Measurements from ENCODE around the gene NRN1. TPM values are rescaled to one million over a fixed set of nuclear protein-coding genes. Genes with fewer than 3 reads are reported as not detected.

Gene NRN1
- total and polyA plus RNA-seq, 12 donors = 1.1 to 13.6 (median 5.4) TPM

- Histone ChIP-seq H3K4me3 (no peak overlapping the region), H3K36me3 (replicated peaks in 1 of 2) (no peaks in the 10 kb centered on the region), H3K27ac (no peak overlapping the region), H3K9me3 (replicated peaks in 1 of 3) (no peaks in the 10 kb centered on the region), H3K4me1 (replicated peaks in 1 of 2) (no peaks in the 10 kb centered on the region), H3K27me3 (no peaks in the 10 kb centered on the region)
- 81 to 83% (median 81%) methylated on average over 2 of the region's 2 CpGs for WGBS, 4 donors
- intact Hi-C loops (cut with DNase I) = no loop called here
- no peak for DNase-seq
- no peak for TF ChIP-seq POLR2A (IDR thresholded peaks at IDR 0.05)
Observed at GRCh38 chr6:5962794-5963193, 43.9 kb downstream of the NRN1 start.

GRCh38 chr6:5961836-5962235, 44.9 kb downstream of the NRN1 start:
- no peaks in the 10 kb centered on the region for H3K27me3 ChIP-seq
- 76 to 90% (median 88%) methylated on average over 2 of the region's 2 CpGs for WGBS, 4 donors
- intact Hi-C loops (cut with DNase I) = no loop called here
- H3K4me3 ChIP-seq = no peak overlapping the region
- no peaks in the 10 kb centered on the region for H3K36me3 ChIP-seq (replicated peaks in 1 of 2)
- TF ChIP-seq POLR2A (IDR thresholded peaks at IDR 0.05) (no peak), CTCF (IDR thresholded peaks at IDR 0.05) (no peak)
- no peaks in the 10 kb centered on the region for H3K9me3 ChIP-seq (replicated peaks in 1 of 3)
- no peak overlapping the region for H3K27ac ChIP-seq
- no peaks in the 10 kb centered on the region for H3K4me1 ChIP-seq (replicated peaks in 1 of 2)
- no peak for DNase-seq

- no peak overlapping the region for H3K27ac ChIP-seq
- H3K36me3 ChIP-seq (replicated peaks in 1 of 2) = no peaks in the 10 kb centered on the region
- H3K27me3 ChIP-seq = no peaks in the 10 kb centered on the region
- intact Hi-C loops (cut with DNase I) = no loop called here
- TF ChIP-seq POLR2A (IDR thresholded peaks at IDR 0.05) (no peak), CTCF (IDR thresholded peaks at IDR 0.05) (no peak)
- H3K9me3 ChIP-seq (replicated peaks in 1 of 3) = no peaks in the 10 kb centered on the region
- WGBS, 4 donors = 66 to 80% (median 76%) methylated on average over 3 to 5 of the region's 5 CpGs
- DNase-seq = no peak
- no peaks in the 10 kb centered on the region for H3K4me1 ChIP-seq (replicated peaks in 1 of 2)
- H3K4me3 ChIP-seq = no peak overlapping the region
Observed at GRCh38 chr6:5960456-5960855, 46.3 kb downstream of the NRN1 start.

- Histone ChIP-seq H3K4me3 (no peak overlapping the region), H3K4me1 (replicated peaks in 1 of 2) (no peaks in the 10 kb centered on the region), H3K27ac (no peak overlapping the region), H3K27me3 (no peaks in the 10 kb centered on the region), H3K36me3 (replicated peaks in 1 of 2) (no peaks in the 10 kb centered on the region), H3K9me3 (replicated peaks in 1 of 3) (no peaks in the 10 kb centered on the region)
- TF ChIP-seq CTCF (IDR thresholded peaks at IDR 0.05) (no peak), POLR2A (IDR thresholded peaks at IDR 0.05) (no peak)
- DNase-seq = no peak
- WGBS, 4 donors = 74 to 87% (median 80%) methylated on average over 2 of the region's 2 CpGs
- intact Hi-C loops (cut with DNase I) = no loop called here
Observed at GRCh38 chr6:5958921-5959320, 47.8 kb downstream of the NRN1 start.

- intact Hi-C loops (cut with DNase I) = no loop called here
- no peaks in the 10 kb centered on the region for H3K9me3 ChIP-seq (replicated peaks in 1 of 3)
- H3K27me3 ChIP-seq = no peaks in the 10 kb centered on the region
- TF ChIP-seq POLR2A (IDR thresholded peaks at IDR 0.05) (no peak), CTCF (IDR thresholded peaks at IDR 0.05) (no peak)
- no peaks in the 10 kb centered on the region for H3K36me3 ChIP-seq (replicated peaks in 1 of 2)
- H3K4me1 ChIP-seq (replicated peaks in 1 of 2) = no peaks in the 10 kb centered on the region
- no peak for DNase-seq
- H3K27ac ChIP-seq = no peak overlapping the region
- no peak overlapping the region for H3K4me3 ChIP-seq
- 56 to 73% (median 66%) methylated on average over 6 of the region's 6 CpGs for WGBS, 4 donors
Observed at GRCh38 chr6:5956939-5957338, 49.8 kb downstream of the NRN1 start.

All from adrenal gland (tissue), 12 donors.